T-helper 17 cell (primary cell): ENCODE measurements around the gene FKBP15. TPM values are rescaled to one million over a fixed set of nuclear protein-coding genes. Genes with fewer than 3 reads are reported as not detected.
"Not testable (repeated sequence)": the region's sequence is repeated elsewhere in the genome, so short reads cannot be mapped to it uniquely, and the experiment has no call there.

Experiments used
- ATAC-seq: fragments of 150-1000 bp; cut with Tn5 transposase; 2 replicates; pipeline ENCODE4 v1.10.0; 2021; ENCODE audit warnings: mild to moderate bottlenecking, moderate library complexity
- DNase-seq, 3 donors: peaks; one replicate each; pipeline versions ENCODE4 v3.0.0 to v3.0.0-alpha.2; 2020 to 2021
- H3K9me3 ChIP-seq: one replicate; pipeline ENCODE4 v1.7.0; 2013; ENCODE audit warnings: low read length, mild to moderate bottlenecking; ENCODE audit not compliant: control insufficient read depth, poor library complexity, severe bottlenecking
- H3K27ac Mint-ChIP-seq: one replicate; pipeline ENCODE4 v1.8.0; 2022; ENCODE audit warnings: mild to moderate bottlenecking, moderate library complexity, mixed read lengths
- H3K27me3 Mint-ChIP-seq: one replicate; pipeline ENCODE4 v1.8.0; 2022; ENCODE audit warnings: mixed read lengths
- H3K36me3 Mint-ChIP-seq: one replicate; pipeline ENCODE4 v1.8.0; 2022; ENCODE audit warnings: low read depth, mixed read lengths
- H3K4me1 Mint-ChIP-seq: one replicate; pipeline ENCODE4 v1.8.0; 2022; ENCODE audit warnings: mild to moderate bottlenecking, mixed read lengths
- H3K4me3 Mint-ChIP-seq: one replicate; pipeline ENCODE4 v1.8.0; 2022; ENCODE audit warnings: mild to moderate bottlenecking, moderate library complexity, mixed read lengths
- total RNA-seq, 4 donors: library from RNA in 2 of 4; stranded (reverse) in 2 of 4; gene quantifications; one replicate each; pipeline ENCODE4 v1.2.3 and lab custom pipeline; 2022 to 2026

FKBP15 gene
- total RNA-seq, 2 donors from 2014 or later, result 19.3 to 24.0 TPM

- ATAC-seq, H3K27me3 Mint-ChIP-seq, H3K4me1 Mint-ChIP-seq, DNase-seq, H3K36me3 Mint-ChIP-seq, H3K4me3 Mint-ChIP-seq, H3K9me3 ChIP-seq, H3K27ac Mint-ChIP-seq: not testable (repeated sequence)
Observed at GRCh38 chr9:113249661-113250060, 28.6 kb upstream of the FKBP15 start.

GRCh38 chr9:113247640-113248039, 26.6 kb upstream of the FKBP15 start:
- ATAC-seq, result no peak
- H3K4me1 Mint-ChIP-seq, result no peaks in the 10 kb centered on the region
- H3K27ac Mint-ChIP-seq, result no peak overlapping the region
- H3K27me3 Mint-ChIP-seq, result no peaks in the 10 kb centered on the region
- H3K4me3 Mint-ChIP-seq, result no peak overlapping the region
- H3K36me3 Mint-ChIP-seq, result no peaks in the 10 kb centered on the region
- H3K9me3 ChIP-seq, result no peaks in the 10 kb centered on the region
- no peak for DNase-seq

GRCh38 chr9:113246928-113247327, 25.9 kb upstream of the FKBP15 start:
- no peak overlapping the region for H3K4me3 Mint-ChIP-seq
- no peak for ATAC-seq
- no peak for DNase-seq
- H3K27ac Mint-ChIP-seq, result no peak overlapping the region
- H3K9me3 ChIP-seq, result no peaks in the 10 kb centered on the region
- no peaks in the 10 kb centered on the region for H3K36me3 Mint-ChIP-seq
- no peaks in the 10 kb centered on the region for H3K27me3 Mint-ChIP-seq
- no peaks in the 10 kb centered on the region for H3K4me1 Mint-ChIP-seq

GRCh38 chr9:113245894-113246293, 24.8 kb upstream of the FKBP15 start:
- H3K36me3 Mint-ChIP-seq, result no peaks in the 10 kb centered on the region
- H3K4me3 Mint-ChIP-seq, result no peak overlapping the region
- no peaks in the 10 kb centered on the region for H3K27me3 Mint-ChIP-seq
- no peak for ATAC-seq
- no peak overlapping the region for H3K27ac Mint-ChIP-seq
- H3K4me1 Mint-ChIP-seq, result no peaks in the 10 kb centered on the region
- DNase-seq, result no peak
- H3K9me3 ChIP-seq, result no peaks in the 10 kb centered on the region

GRCh38 chr9:113244556-113244955, 23.5 kb upstream of the FKBP15 start:
- H3K27ac Mint-ChIP-seq, result no peak overlapping the region
- H3K9me3 ChIP-seq, result no peaks in the 10 kb centered on the region
- no peak overlapping the region for H3K4me3 Mint-ChIP-seq
- H3K36me3 Mint-ChIP-seq, result no peaks in the 10 kb centered on the region
- ATAC-seq (no peak), DNase-seq (no peak)
- H3K4me1 Mint-ChIP-seq, result peaks cover 2% of the 10 kb centered on the region
- no peaks in the 10 kb centered on the region for H3K27me3 Mint-ChIP-seq

GRCh38 chr9:113241161-113241560, 20.1 kb upstream of the FKBP15 start:
- H3K9me3 ChIP-seq, result no peaks in the 10 kb centered on the region
- peaks cover 2% of the 10 kb centered on the region for H3K4me1 Mint-ChIP-seq
- ATAC-seq, result no peak
- no peaks in the 10 kb centered on the region for H3K27me3 Mint-ChIP-seq
- no peak for DNase-seq
- no peak overlapping the region for H3K27ac Mint-ChIP-seq
- H3K4me3 Mint-ChIP-seq, result no peak overlapping the region
- H3K36me3 Mint-ChIP-seq, result no peaks in the 10 kb centered on the region

GRCh38 chr9:113238859-113239232, 17.8 kb upstream of the FKBP15 start:
- Mint-ChIP-seq H3K4me1 (peaks cover 2% of the 10 kb centered on the region), H3K27ac (no peak overlapping the region), H3K4me3 (no peak overlapping the region), H3K27me3 (no peaks in the 10 kb centered on the region), H3K36me3 (no peaks in the 10 kb centered on the region)
- DNase-seq (no peak), ATAC-seq (no peak)
- no peaks in the 10 kb centered on the region for H3K9me3 ChIP-seq

- peaks cover 2% of the 10 kb centered on the region for H3K4me1 Mint-ChIP-seq
- ATAC-seq (no peak), DNase-seq (no peak)
- H3K27ac Mint-ChIP-seq, result no peak overlapping the region
- no peaks in the 10 kb centered on the region for H3K27me3 Mint-ChIP-seq
- no peak overlapping the region for H3K4me3 Mint-ChIP-seq
- no peaks in the 10 kb centered on the region for H3K9me3 ChIP-seq
- H3K36me3 Mint-ChIP-seq, result no peaks in the 10 kb centered on the region
Observed at GRCh38 chr9:113238202-113238858, 17.3 kb upstream of the FKBP15 start.

GRCh38 chr9:113237026-113237425, 15.9 kb upstream of the FKBP15 start:
- DNase-seq (no peak), ATAC-seq (no peak)
- Mint-ChIP-seq H3K4me1 (peaks cover 12% of the 10 kb centered on the region), H3K27me3 (no peaks in the 10 kb centered on the region), H3K36me3 (no peaks in the 10 kb centered on the region), H3K4me3 (no peak overlapping the region), H3K27ac (no peak overlapping the region)
- H3K9me3 ChIP-seq, result no peaks in the 10 kb centered on the region

GRCh38 chr9:113235701-113236255, 14.7 kb upstream of the FKBP15 start:
- not testable (repeated sequence) for H3K9me3 ChIP-seq, ATAC-seq, DNase-seq, H3K4me3 Mint-ChIP-seq, H3K36me3 Mint-ChIP-seq, H3K27ac Mint-ChIP-seq, H3K27me3 Mint-ChIP-seq
- peaks cover 12% of the 10 kb centered on the region for H3K4me1 Mint-ChIP-seq

- H3K4me3 Mint-ChIP-seq, result no peak overlapping the region
- H3K36me3 Mint-ChIP-seq, result no peaks in the 10 kb centered on the region
- DNase-seq (no peak), ATAC-seq (no peak)
- H3K9me3 ChIP-seq, result no peaks in the 10 kb centered on the region
- peak overlapping the region; percentile 76 for H3K27ac Mint-ChIP-seq
- peaks cover 12% of the 10 kb centered on the region for H3K4me1 Mint-ChIP-seq
- no peaks in the 10 kb centered on the region for H3K27me3 Mint-ChIP-seq
Observed at GRCh38 chr9:113231701-113232100, 10.6 kb upstream of the FKBP15 start.

GRCh38 chr9:113228130-113228665, 7.1 kb upstream of the FKBP15 start:
- H3K9me3 ChIP-seq, result no peaks in the 10 kb centered on the region
- no peak overlapping the region for H3K27ac Mint-ChIP-seq

GRCh38 chr9:113227436-113227835, 6.4 kb upstream of the FKBP15 start:
- H3K27ac Mint-ChIP-seq, result no peak overlapping the region
- H3K27me3 Mint-ChIP-seq, result no peaks in the 10 kb centered on the region
- no peak overlapping the region for H3K4me3 Mint-ChIP-seq
- H3K9me3 ChIP-seq, result no peaks in the 10 kb centered on the region
- no peaks in the 10 kb centered on the region for H3K36me3 Mint-ChIP-seq
- DNase-seq, result no peak
- ATAC-seq, result no peak
- H3K4me1 Mint-ChIP-seq, result peaks cover 8% of the 10 kb centered on the region

More at GRCh38 chr9:113228130-113228665, 7.1 kb upstream of the FKBP15 start:
- ATAC-seq, result peak; percentile 59
- no peaks in the 10 kb centered on the region for H3K36me3 Mint-ChIP-seq
- no peak overlapping the region for H3K4me3 Mint-ChIP-seq
- no peak for DNase-seq
- H3K27me3 Mint-ChIP-seq, result no peaks in the 10 kb centered on the region
- H3K4me1 Mint-ChIP-seq, result peaks cover 11% of the 10 kb centered on the region

- H3K27ac Mint-ChIP-seq, result no peak overlapping the region
- no peak for DNase-seq
- ATAC-seq, result no peak
- H3K36me3 Mint-ChIP-seq, result no peaks in the 10 kb centered on the region
- peaks cover 27% of the 10 kb centered on the region for H3K4me1 Mint-ChIP-seq
- no peaks in the 10 kb centered on the region for H3K27me3 Mint-ChIP-seq
- H3K4me3 Mint-ChIP-seq, result no peak overlapping the region
- H3K9me3 ChIP-seq, result no peaks in the 10 kb centered on the region
Observed at GRCh38 chr9:113223963-113224362, 2.9 kb upstream of the FKBP15 start.
